ENCODE measurements around the gene MVB12B.

- TF ChIP-seq, protein P1, sequence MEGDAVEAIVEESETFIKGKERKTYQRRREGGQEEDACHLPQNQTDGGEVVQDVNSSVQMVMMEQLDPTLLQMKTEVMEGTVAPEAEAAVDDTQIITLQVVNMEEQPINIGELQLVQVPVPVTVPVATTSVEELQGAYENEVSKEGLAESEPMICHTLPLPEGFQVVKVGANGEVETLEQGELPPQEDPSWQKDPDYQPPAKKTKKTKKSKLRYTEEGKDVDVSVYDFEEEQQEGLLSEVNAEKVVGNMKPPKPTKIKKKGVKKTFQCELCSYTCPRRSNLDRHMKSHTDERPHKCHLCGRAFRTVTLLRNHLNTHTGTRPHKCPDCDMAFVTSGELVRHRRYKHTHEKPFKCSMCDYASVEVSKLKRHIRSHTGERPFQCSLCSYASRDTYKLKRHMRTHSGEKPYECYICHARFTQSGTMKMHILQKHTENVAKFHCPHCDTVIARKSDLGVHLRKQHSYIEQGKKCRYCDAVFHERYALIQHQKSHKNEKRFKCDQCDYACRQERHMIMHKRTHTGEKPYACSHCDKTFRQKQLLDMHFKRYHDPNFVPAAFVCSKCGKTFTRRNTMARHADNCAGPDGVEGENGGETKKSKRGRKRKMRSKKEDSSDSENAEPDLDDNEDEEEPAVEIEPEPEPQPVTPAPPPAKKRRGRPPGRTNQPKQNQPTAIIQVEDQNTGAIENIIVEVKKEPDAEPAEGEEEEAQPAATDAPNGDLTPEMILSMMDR (IDR thresholded peaks at IDR 0.05; ENCODE audit: insufficient read depth, low read length): no peak
- no peak for TF ChIP-seq POLR2AphosphoS5 (IDR thresholded peaks at IDR 0.05; ENCODE audit: low read depth)
- no peak for TF ChIP-seq REST (IDR thresholded peaks at IDR 0.05; ENCODE audit: insufficient replicate concordance, low read depth)
- TF ChIP-seq SPI1 (IDR thresholded peaks at IDR 0.05; ENCODE audit: borderline replicate concordance, low read depth): no peak
Observed at GRCh38 chr9:126320158-126320922, 6.3 kb upstream of the MVB12B start.
